Neural cell (in vitro differentiated cells): ENCODE measurements around the gene THRB. TPM values are rescaled to one million over a fixed set of nuclear protein-coding genes. Genes with fewer than 3 reads are reported as not detected.

Experiments
- H2AFZ ChIP-seq: fragments of 200-600, 300-800 bp; sonication (generic), shearing (Covaris generic); 2 replicates; pipeline ENCODE4 v1.6.0; 2014; ENCODE audit warnings: low read depth, mild to moderate bottlenecking, antibody characterized with exemption, low read length, moderate library complexity
- H3F3A ChIP-seq: fragments of 200-600 bp; shearing (Covaris generic); 2 replicates; pipeline ENCODE4 v1.6.1; 2016; ENCODE audit warnings: mild to moderate bottlenecking, moderate library complexity, mixed read lengths, antibody characterized with exemption, low read length; ENCODE audit not compliant: insufficient read depth, poor library complexity, severe bottlenecking
- H3K27ac ChIP-seq: fragments of 200-600, 300-800 bp; sonication (generic), shearing (Covaris generic); 2 replicates; pipeline ENCODE4 v1.5.1; 2014; ENCODE audit warnings: mild to moderate bottlenecking, low read length, moderate library complexity
- H3K27me3 ChIP-seq: fragments of 300-800, 200-600 bp; sonication (generic), shearing (Covaris generic); 2 replicates; pipeline ENCODE4 v1.6.0; 2014; ENCODE audit warnings: mild to moderate bottlenecking, low read depth, low read length, moderate library complexity; ENCODE audit not compliant: insufficient read depth
- H3K36me3 ChIP-seq: fragments of 300-800, 200-600 bp; sonication (generic), shearing (Covaris generic); 2 replicates; pipeline ENCODE4 v1.5.1; 2014; ENCODE audit warnings: mild to moderate bottlenecking, antibody characterized with exemption, low read length, moderate library complexity; ENCODE audit not compliant: insufficient read depth
- H3K4me2 ChIP-seq: fragments of 300-800, 200-600 bp; sonication (generic), shearing (Covaris generic); 2 replicates; pipeline ENCODE4 v1.6.0; 2014; ENCODE audit warnings: mild to moderate bottlenecking, low read length
- H3K4me3 ChIP-seq: fragments of 300-800, 200-600 bp; sonication (generic), shearing (Covaris generic); 2 replicates; pipeline ENCODE4 v1.5.1; 2014; ENCODE audit warnings: mild to moderate bottlenecking, low read length, moderate library complexity
- H3K79me2 ChIP-seq: fragments of 200-600 bp; shearing (Covaris generic); replicated peaks from 2 replicates; pipeline ENCODE4 v1.6.0; 2014; ENCODE audit warnings: mild to moderate bottlenecking, low read length, moderate library complexity; ENCODE audit not compliant: insufficient read depth
- H3K9ac ChIP-seq: fragments of 300-800, 200-600 bp; sonication (generic), shearing (Covaris generic); 2 replicates; pipeline ENCODE4 v1.6.1; 2016; ENCODE audit warnings: mild to moderate bottlenecking, low read length, mixed read lengths
- H3K9me2 ChIP-seq: fragments of 200-600 bp; shearing (Covaris generic); 2 replicates; pipeline ENCODE4 v1.6.1; 2016; ENCODE audit warnings: mild to moderate bottlenecking, low read length, mixed read lengths; ENCODE audit not compliant: insufficient read depth
- H3K9me3 ChIP-seq: fragments of 200-600, 300-800 bp; sonication (generic), shearing (Covaris generic); 2 replicates; pipeline ENCODE4 v1.6.1; 2016; ENCODE audit warnings: mild to moderate bottlenecking, mixed run types, low read length, moderate library complexity, mixed read lengths
- H4K20me1 ChIP-seq: fragments of 200-600 bp; shearing (Covaris generic); 2 replicates; pipeline ENCODE4 v1.6.1; 2016; ENCODE audit warnings: mild to moderate bottlenecking, mixed run types; ENCODE audit not compliant: insufficient read depth
- CTCF ChIP-seq: fragments of 450-650 bp; IDR thresholded peaks from 2 replicates; pipeline ENCODE4 v1.5.1; 2014; ENCODE audit warnings: antibody characterized with exemption, mild to moderate bottlenecking, moderate library complexity; ENCODE audit not compliant: poor library complexity, severe bottlenecking
- EP300 ChIP-seq: fragments of 450-650 bp; conservative IDR thresholded peaks from 2 replicates; pipeline ENCODE4 v1.6.1; 2014; ENCODE audit warnings: antibody characterized with exemption, mild to moderate bottlenecking, moderate library complexity; ENCODE audit not compliant: poor library complexity, severe bottlenecking
- EZH2 ChIP-seq: fragments of 200-600, 300-800 bp; shearing (Covaris generic), sonication (generic); IDR thresholded peaks from 2 replicates; pipeline ENCODE4 v1.6.1; 2014; ENCODE audit warnings: antibody characterized with exemption, low read length, borderline replicate concordance, mild to moderate bottlenecking; ENCODE audit not compliant: insufficient read depth, poor library complexity, severe bottlenecking
- MXI1 ChIP-seq: fragments of 450-650 bp; conservative IDR thresholded peaks from 2 replicates; pipeline ENCODE4 v1.6.1; 2014; ENCODE audit warnings: antibody characterized with exemption, mild to moderate bottlenecking; ENCODE audit not compliant: poor library complexity, severe bottlenecking
- POLR2AphosphoS5 ChIP-seq: IDR thresholded peaks from 2 replicates; pipeline ENCODE4 v1.6.1; 2012
- RAD21 ChIP-seq: fragments of 450-650 bp; conservative IDR thresholded peaks from 2 replicates; pipeline ENCODE4 v1.6.1; 2014; ENCODE audit warnings: antibody characterized with exemption, mild to moderate bottlenecking, moderate library complexity
- REST ChIP-seq: IDR thresholded peaks from 2 replicates; pipeline ENCODE4 v1.6.1; 2012; ENCODE audit warnings: borderline replicate concordance
- SMC3 ChIP-seq: fragments of 450-650 bp; conservative IDR thresholded peaks from 2 replicates; pipeline ENCODE4 v1.6.1; 2014; ENCODE audit warnings: antibody characterized with exemption, mild to moderate bottlenecking, moderate library complexity; ENCODE audit not compliant: poor library complexity
- TAF1 ChIP-seq: IDR thresholded peaks from 2 replicates; pipeline ENCODE4 v1.6.1; 2012; ENCODE audit warnings: low read depth
- polyA plus RNA-seq: library from polyadenylated mRNA; depleted of rRNA; stranded (reverse); fragments of >200 nt; gene quantifications from 2 replicates; pipeline ENCODE4 v1.2.3, GENCODE V29; 2014
- small RNA-seq, 3 experiments: library from RNA; depleted of rRNA; stranded (forward); fragments of <200 nt; gene quantifications; one replicate each; pipeline ENCODE3, GENCODE V24; 2012

The THRB gene
- polyA plus RNA-seq, 1 donor from 2014 or later: 1.7 TPM

GRCh38 chr3:24067483-24067882 is 427.2 kb downstream of the THRB start:
- Histone ChIP-seq H3K9me2 (no peaks in the 10 kb centered on the region), H3K4me2 (no peak overlapping the region), H3K27me3 (no peaks in the 10 kb centered on the region), H3K9me3 (no peaks in the 10 kb centered on the region), H3K9ac (no peak overlapping the region), H4K20me1 (no peaks in the 10 kb centered on the region), H3K79me2 (no peaks in the 10 kb centered on the region), H3K4me3 (no peak overlapping the region), H2AFZ (no peak overlapping the region), H3K27ac (no peak overlapping the region), H3K36me3 (no peaks in the 10 kb centered on the region), H3F3A (no peaks in the 10 kb centered on the region)
- no peak for TF ChIP-seq SMC3
- no peak for TF ChIP-seq REST
- no peak for TF ChIP-seq EP300
- TF ChIP-seq MXI1: no peak
- TF ChIP-seq CTCF: no peak
- TF ChIP-seq EZH2: no peak
- TF ChIP-seq TAF1: no peak
- TF ChIP-seq POLR2AphosphoS5: no peak
- TF ChIP-seq RAD21: no peak

Small RNAs within 50 kb of the gene (small RNA-seq; reads per million reads assigned to genes)
- 0 reads per million in 3 experiments for gene MIR4792
